HUDEP-2 (cell line): Measurements from ENCODE around the gene NEU2.
"Not testable (repeated sequence)": the region's sequence is repeated elsewhere in the genome, so short reads cannot be mapped to it uniquely, and the experiment has no call there.

Source experiments
- DNase-seq, 76 experiments: peaks; one replicate each; lab custom pipeline; 2025; ENCODE audit not compliant: unreplicated experiment in 76 of 76; lab: John Stamatoyannopoulos, UW

The NEU2 gene

DNA sequence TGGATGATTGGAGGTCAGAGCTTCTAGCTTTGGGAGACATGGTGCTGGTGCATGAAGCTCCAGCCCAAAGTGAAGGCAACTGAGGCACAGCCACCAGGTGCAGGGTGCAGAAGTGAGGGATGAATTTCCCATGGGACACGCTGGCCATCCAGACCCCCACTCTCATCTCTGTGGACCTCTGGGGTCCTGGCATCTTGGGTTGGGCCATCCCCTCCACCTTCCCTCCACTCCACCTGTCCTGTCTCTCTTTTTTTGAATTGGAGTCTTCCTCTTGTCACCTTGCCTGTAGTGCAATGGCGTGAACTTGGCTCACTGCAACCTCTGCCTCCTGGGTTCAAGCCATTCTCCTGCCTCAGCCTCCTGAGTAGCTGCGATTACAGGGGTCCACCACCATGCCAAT is 22.8 kb upstream of the NEU2 start:
- DNase-seq, result no peak

DNA sequence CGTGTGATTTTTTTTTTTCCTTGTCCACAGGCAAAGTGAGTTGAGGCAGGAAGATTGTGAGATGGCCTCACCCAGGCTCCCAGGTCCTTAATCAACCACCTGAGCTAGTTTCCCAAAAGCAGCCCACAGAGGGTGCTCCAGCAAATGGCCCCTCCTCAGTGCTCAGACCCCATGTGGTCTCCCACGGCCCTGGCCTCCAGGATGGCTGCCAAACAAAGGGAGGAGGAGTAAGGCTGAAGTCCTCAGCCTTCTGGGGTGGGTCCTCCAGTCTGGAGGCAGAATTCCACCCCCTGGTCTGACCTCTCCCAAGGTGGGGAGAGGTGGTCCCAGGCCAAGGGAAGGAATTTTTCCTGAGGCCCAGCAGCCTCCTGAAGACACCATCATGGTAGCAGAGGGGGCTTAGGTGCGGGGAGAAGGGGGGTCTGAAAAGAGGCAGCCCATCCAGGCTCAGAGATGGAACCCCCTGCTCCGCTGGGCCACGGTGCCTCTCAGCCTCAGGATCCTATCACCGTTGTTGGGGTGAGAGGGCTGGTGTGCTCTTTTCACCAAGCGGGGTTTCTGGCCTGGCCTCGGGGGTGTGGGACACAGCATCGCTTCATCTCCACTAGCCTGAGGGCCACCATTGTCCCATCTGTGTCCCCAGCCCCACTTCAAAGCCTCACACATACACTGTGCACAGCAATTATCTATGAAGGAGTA is 21.8 kb upstream of the NEU2 start:
- no peak for DNase-seq

DNA sequence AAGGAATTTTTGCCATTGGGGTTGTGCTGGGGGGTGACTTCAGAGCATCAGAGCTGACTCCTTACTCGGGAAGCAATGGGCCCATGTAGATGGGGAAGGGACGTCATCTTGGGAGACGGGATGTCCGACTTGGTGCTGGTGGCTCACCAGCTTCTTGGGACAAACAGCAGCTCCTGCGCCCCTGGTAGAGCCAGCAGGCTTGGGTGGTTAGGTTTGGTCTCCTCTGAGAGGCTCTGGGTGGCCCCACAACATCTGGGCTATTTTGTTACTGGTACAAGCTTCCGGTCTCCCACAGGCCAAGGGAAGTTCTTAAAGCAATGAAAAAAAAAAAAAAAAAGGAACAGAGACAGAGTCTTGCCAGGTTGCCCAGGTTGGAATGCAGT is 21.2 kb upstream of the NEU2 start:
- DNase-seq, result no peak

DNA sequence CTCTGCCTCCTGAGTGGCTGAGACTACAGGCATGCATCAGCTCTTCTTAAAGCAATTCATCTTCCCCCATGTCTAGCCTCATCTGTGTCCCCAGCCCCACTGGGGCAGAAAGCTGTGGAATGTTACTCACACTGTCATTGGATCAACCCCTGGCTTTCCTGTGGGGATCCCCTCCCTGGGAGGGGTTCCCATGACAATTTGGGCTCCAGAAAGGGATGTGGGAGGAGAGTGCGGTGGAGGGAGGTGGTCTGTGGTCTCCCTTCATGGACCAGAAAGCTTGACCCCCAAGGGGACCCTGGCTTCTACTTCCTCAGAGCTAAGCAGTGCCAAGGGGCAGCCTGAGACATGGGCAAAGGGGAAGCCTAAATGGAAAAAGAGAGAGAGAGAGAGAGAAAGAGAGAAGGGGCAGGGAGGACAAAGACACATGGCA is 20.8 kb upstream of the NEU2 start:
- DNase-seq, result no peak

DNA sequence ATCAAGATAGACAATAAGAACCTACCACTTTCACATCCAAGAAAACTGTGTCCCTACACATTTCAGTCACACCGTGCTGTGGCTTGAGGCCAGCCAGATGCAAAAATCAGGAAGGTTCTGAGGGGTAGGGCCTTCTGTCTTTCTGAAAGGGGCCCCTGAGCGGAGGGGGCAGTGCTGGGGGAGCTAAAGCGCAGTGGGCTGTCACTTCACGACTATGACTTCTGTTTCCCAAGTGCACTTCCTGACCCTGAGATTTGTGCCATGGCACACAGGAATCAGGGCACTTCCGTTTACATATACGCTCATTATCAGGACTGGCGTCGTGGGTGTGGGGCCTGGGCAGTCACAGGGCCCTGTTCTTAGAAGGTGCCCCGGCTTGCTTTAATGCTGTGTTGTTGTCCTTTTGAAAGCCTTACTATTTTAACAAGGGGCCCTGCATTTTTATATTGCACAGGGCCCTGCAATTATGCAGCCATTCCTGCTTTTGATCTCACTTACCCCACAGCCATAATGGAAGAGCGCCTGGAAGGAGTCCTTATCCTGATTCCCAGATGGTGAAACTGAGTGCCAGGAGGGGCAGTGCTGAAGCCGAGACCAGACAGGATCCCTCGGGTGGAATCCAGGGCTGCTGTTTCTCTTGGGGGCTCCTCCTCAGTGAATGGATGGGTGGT is 20.0 kb upstream of the NEU2 start:
- no peak for DNase-seq

DNA sequence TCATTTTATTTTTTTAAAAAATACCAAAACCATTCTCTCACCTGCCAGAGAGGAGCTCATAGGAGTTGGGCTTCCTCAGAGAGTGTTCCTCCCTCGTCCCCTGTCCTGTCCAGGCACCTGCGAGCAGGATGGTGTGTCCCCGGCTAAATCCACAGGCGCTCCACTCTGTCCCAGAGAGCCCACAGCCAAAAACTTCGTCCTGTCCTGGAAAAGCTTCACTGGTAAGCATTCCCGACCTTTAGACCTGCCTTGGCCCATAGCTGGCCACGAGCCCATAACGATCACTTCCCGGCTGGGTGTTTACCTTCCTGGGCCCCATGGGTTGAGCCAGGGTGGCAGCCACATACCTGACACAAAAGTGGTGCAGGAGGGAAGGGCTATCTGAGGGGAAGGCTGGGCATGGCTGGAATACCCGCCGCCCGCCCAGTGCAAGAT is 19.4 kb upstream of the NEU2 start, which contains the start of gene NGEF:
Gene NGEF, minus strand, starts transcription at position 230 of the 435 bp plus-strand sequence. CDS start 38,366 bp downstream, outside the sequence.
- no peak for DNase-seq

GRCh38 chr2:233013650-233014049 is 18.8 kb upstream of the NEU2 start:
- DNase-seq, result no peak

DNA sequence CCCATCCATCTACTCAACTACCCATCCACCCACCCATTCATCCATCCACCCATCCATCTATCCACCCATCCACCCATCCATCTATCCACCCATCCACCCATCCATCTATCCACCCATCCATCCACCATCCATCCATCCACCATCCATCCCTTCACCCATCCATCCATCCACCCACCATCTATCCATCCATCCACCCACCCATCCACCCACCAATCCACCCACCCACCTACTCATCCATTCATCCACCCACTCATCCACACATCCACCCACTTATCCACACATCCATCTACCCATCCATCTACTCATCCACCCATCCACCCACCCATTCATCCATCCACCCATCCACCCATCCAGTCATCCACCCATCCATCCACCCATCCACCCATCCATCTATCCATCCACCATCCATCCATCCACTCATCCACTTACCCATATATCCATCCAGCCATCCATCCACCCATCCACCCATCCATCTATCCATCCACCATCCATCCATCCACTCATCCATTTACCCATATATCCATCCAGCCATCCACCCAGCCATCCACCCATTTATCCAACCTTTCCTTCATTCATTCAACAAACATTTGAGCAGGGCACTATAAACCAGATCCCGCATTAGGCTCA is 17.3 kb upstream of the NEU2 start:
- DNase-seq, result no peak

DNA sequence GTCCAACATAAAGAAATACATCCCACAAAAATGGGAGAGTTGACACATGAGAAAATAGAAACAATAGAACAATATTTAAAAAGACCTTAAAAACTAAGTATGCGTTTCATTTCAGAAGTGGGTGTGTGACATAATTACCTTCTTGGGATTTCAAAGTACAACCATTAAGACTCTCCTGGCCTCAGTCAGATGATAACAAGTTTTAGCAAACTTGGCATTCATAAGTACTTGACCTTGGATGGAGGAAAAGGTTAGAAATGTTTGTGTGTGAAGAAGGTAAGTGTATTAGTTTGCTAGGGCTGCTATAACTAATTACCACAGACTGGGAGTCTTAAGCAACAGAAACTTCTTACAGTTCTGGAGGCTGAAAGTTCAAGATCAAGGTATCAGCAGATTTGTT is 14.5 kb upstream of the NEU2 start:
- no peak for DNase-seq

- not testable (repeated sequence) for DNase-seq
Observed at GRCh38 chr2:233019610-233020009, 12.9 kb upstream of the NEU2 start.

DNA sequence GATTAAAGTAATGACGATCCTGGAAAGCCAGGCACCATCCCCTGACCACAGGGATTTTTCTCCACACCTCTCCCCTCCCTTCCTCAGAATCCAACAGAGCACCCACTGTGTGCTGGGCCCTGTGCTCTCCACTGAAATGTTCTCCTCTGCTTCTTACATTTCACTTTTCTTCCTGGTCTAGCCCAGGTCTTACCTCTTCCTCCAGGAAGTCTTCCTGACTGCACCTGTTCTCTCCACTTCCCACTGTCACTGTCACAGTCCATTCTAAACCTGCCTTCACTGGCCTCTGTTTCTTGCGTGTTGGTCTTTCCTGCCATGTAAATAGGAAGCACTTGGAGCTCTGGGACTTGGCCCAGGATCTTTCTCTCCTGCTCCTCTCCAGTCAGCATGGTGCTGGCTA is 12.0 kb upstream of the NEU2 start:
- no peak for DNase-seq

DNA sequence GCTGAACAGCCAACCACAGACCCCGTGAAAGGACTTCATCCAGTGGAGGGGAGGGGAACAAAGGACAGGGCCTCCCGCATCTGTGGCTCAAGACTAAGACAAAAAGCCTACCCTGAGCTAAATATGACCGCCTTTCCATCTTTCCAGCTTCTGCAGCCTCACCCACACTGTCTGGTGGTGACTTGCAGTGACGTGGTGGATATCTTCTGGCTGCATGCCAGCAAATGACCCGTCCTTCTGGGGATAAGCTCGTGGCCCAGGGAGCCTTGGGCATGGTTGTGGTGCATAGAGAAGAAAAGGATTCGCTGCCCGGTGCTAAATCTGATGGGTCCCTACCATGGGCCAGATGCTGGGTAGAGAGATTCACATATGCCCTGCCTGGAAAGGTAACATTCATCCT is 10.7 kb upstream of the NEU2 start:
- DNase-seq, result peak in 1 of 76 experiments; percentile 10

DNA sequence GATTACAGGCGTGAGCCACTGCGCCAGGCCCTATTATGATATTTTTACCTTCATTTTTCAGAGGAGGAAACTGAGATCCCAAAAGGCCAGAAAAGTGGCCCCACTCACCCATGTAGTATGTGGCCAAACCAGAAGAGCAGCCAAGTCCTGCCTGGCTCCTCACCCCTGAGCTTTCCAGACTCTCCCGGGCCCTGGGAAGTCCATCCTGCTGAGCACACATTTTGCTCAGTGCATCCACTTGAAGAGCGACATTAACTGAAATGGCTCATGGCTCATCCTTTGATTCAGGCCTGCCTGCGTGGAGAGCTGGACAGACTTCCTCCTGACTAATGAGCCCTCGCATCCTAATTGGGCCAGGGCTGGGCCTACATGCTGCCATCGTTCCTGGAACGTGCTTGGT is 9.9 kb upstream of the NEU2 start:
- no peak for DNase-seq

DNA sequence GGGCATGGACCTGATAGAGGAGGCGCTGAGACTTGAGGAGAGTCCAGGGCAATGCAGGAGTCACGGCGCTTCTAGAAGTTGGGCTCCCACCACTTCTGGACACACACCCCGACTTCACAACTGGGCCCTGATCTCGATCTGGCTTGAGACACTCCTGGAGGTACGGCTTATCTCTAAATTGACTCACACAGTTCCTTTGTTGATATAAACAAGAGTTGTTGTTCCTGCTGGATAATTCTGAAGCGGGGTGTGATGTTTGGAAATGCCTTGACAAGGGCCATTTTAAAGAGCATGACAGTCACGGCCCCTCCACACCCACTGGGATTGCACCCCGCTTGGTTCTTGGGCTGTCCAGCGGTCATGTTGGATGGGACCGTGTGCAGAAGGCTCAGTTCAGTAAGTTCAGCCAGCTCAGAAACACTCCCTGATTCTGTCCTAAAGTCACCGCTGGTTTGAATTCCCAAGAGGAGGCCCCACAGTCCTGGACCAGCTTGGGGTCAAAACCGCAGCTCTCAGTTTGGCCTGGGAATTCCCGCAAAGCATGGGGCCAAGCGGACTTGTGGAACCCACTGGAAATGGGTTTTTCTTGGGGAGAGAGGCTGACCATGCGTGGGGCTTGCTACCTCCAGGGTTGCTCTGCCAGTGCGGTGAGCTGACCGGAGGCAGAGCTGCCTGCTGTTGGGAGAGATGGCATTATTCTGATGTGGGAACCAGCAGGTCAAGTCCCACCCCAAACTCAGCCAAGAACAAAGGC is 9.3 kb upstream of the NEU2 start:
- no peak for DNase-seq

DNA sequence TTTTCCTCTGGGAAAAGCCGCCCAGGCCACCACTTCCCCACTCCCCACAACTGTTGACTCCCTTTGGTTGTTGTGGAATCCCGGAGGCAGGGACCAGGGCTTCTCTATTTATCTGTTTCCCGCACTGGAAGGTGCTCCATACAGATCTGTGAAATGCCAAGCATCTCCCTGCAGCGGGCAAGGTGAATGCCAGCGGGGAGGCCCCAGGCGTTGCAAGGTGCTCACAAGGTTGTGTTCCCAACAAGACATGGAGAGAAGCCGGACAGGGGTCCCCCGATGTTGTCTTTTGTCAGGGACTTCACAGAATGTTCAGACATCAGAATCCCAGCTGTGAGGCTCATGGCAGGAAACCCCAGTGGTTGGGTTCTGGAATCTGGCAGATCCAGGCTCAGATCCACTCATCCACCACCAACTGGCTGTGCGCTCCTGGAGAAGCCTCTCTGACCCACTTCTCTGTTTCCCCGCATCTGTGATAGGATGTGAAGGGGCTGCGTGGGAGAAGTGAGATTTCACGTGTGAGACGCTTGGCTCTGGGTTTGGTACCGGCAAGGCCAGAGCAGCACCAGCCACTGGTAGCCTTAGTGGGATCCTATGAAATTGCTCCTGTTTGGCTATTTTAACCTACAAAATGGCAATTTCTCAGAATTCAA is 8.6 kb upstream of the NEU2 start:
- DNase-seq, result no peak

- no peak for DNase-seq
Observed at GRCh38 chr2:233025706-233026105, 6.8 kb upstream of the NEU2 start.

GRCh38 chr2:233026198-233026813 is 6.2 kb upstream of the NEU2 start:
- no peak for DNase-seq

GRCh38 chr2:233029321-233029720 is 3.2 kb upstream of the NEU2 start:
- DNase-seq, result no peak

DNA sequence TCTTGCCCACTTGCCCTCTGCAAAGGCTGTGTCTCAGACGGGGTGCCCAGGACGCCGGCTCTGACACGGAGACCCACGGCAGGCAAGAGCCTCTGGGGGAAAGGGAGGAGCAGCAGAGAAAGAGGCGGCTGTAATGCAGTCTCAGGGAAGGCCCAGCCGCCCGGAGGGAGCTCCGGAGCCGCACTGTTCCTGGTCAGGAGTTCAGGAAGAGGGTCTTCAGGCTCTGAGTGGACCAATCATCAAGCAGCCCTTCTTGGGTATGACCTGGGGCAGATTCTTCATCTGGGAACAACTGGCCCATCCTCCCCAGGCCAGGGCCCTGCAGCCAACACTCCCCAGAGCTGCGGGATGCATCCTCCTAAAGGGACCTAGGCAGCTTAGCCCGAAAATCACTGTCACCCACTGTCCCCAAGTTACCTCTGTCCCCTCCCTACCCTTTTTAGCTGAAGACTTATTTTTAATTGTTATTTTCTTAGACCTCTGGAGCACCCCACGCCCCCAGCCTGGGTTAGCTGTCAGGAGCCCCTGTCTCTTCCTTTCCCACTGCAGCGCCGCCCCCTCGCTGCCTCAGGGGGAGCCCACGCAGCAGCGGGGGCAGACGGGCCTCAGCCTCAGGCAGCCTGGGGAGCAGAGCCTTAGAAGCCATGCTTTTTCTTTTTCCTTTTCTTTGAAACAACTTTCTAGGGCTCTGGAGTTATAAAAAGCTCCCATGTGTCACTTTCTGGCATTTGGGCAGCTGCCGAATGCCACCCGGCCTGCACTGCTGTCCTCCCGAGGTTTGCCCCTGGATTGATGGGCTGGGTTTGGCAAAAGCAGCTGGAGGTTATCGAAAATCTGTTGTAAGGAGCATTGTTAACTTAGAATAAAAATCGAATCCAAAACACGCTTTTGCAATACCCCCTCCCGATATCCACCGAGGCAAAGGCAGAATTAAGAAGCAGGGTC is 644 bp upstream of the NEU2 start:
- no peak for DNase-seq
